ENCODE data around the gene RHOB. TPM values are rescaled to one million over a fixed set of nuclear protein-coding genes. Genes with fewer than 3 reads are reported as not detected.

RHOB gene
- total RNA-seq, 1 donor from 2014 or later, result 12.9 TPM

GRCh38 chr2:20440001-20440560 lies 6.8 kb upstream of the RHOB start:
- peaks cover 13% of the 10 kb centered on the region for H3K27me3 Mint-ChIP-seq
- no peaks in the 10 kb centered on the region for H3K4me1 Mint-ChIP-seq
- no peak overlapping the region for H3K27ac Mint-ChIP-seq
- CTCF ChIA-PET, result interaction anchor here (0.8 to 4.7 kb wide), 4 partner anchors 29 to 221 kb away, joined by 3 to 43 read pairs (median 7); no protein-coding TSS in a partner anchor
- no peaks in the 10 kb centered on the region for H3K9me3 Mint-ChIP-seq
- DNase-seq (no peak), ATAC-seq (ENCODE audit: low read depth) (no peak)
- no peaks in the 10 kb centered on the region for H3K36me3 Mint-ChIP-seq (ENCODE audit: low read depth)
- intact Hi-C loops (cut with micrococcal nuclease), result loop anchor here (10.0 kb wide), 1 partner anchor 1075 kb away; no protein-coding TSS in a partner anchor
- no peak for TF ChIP-seq CTCF (IDR thresholded peaks at IDR 0.05)
- no peak overlapping the region for H3K4me3 Mint-ChIP-seq
- POLR2A ChIA-PET, result no interaction called here

DNA sequence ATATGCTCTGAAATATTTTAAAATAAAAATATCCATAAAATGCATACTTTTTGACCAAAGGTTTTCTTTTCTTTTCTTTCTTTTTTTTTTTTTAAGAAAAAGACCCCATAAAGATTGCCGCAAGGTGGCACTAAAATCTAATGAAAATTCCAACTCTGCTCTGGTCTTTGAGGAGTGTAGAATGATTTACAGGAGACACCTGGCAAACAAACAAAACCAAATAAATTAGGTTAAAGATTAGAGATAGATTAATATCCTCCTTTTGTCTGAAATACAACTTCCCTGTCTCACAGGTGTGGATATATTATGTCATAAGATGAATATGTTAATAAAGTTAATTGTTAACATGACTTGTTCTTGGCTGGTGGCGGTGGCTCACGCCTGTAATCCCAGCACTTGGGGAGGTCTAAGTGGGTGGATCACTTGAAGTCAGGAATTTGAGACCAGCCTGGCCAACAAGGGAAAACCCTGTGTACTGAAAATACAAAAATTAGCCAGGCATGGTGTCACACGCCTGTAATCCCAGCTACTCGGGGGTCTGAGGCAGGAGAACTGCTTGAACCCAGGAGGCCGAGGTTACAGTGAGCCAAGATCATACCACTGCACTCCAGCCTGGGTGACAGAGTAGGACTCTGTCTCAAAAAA lies 3.5 kb upstream of the RHOB start:
- Mint-ChIP-seq H3K9me3 (no peaks in the 10 kb centered on the region), H3K27ac (no peak overlapping the region), H3K4me1 (peaks cover 9% of the 10 kb centered on the region), H3K36me3 (ENCODE audit: low read depth) (peaks cover 4% of the 10 kb centered on the region), H3K27me3 (peaks cover 6% of the 10 kb centered on the region), H3K4me3 (no peak overlapping the region)
- peak; percentile 21 for TF ChIP-seq CTCF (IDR thresholded peaks at IDR 0.05)
- intact Hi-C loops (cut with micrococcal nuclease), result loop anchor here (1.0 to 10.0 kb wide), 6 partner anchors 32 to 1079 kb away; partner anchors contain the start of gene PUM2
- ChIA-PET CTCF (interaction anchor here (1.4 to 2.4 kb wide), 5 partner anchors 152 to 218 kb away, joined by 4 to 52 read pairs (median 11); partner anchors contain the start of gene HS1BP3), POLR2A (interaction anchor here (1.3 to 2.3 kb wide), 2 partner anchors 200 to 208 kb away, joined by 5 to 8 read pairs; partner anchors contain the start of gene HS1BP3)
- DNase-seq, result no peak
- no peak for ATAC-seq (ENCODE audit: low read depth)

DNA sequence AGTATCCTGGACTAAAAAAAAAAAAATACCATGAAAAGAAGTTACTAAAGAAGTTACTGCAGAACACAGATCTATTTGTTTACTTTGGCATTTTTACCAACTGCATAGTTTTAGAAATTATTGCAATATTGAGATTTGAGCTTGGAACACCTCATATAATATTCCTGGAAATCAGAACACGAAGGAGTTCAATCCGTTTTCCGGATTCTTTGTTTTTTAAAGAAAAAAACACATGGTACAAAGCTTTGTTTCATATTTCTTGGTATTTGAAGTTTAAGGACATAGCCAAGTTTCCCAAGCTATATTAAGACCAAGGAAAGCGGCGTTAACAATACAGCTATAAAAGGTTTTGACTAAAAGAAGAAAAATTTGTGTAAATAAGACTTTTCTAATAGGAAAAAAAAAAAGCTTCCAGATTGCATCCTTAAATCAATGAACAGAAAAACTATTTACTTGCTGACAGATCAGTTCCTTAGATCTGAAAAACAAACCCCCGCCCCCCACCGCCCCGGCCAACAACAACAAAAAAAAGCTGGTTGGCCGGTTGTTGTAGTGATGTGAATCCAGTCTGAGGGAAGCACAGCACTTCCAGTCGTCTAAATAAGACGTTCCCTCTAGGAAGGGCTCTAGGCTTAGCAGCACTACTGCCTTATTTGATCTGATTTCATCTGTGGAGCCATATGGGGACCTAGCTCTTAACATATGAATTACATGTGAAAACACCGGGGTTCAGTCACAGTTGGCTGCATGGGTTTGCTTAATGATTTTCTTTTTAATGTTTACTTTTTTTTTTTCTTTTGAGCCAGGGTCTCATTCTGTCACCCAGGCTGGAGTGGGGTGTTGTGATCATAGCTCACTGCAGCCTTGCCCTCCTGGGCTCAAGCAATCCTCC lies 2.5 kb upstream of the RHOB start:
- no peak overlapping the region for H3K4me3 Mint-ChIP-seq
- intact Hi-C loops (cut with micrococcal nuclease), result loop anchor here (10.0 kb wide), 1 partner anchor 1080 kb away; no protein-coding TSS in a partner anchor
- peaks cover 2% of the 10 kb centered on the region for H3K27me3 Mint-ChIP-seq
- ChIA-PET POLR2A (interaction anchor here (0.7 to 2.3 kb wide), 4 partner anchors 15 to 207 kb away, joined by 3 to 8 read pairs (median 6); partner anchors contain the start of gene HS1BP3), CTCF (interaction anchor here (0.6 to 2.4 kb wide), 9 partner anchors 16 to 217 kb away, joined by 3 to 52 read pairs (median 4); partner anchors contain the start of gene HS1BP3)
- DNase-seq, result no peak
- H3K9me3 Mint-ChIP-seq, result no peaks in the 10 kb centered on the region
- peaks cover 4% of the 10 kb centered on the region for H3K36me3 Mint-ChIP-seq (ENCODE audit: low read depth)
- H3K4me1 Mint-ChIP-seq, result peaks cover 14% of the 10 kb centered on the region
- H3K27ac Mint-ChIP-seq, result no peak overlapping the region
- no peak for ATAC-seq (ENCODE audit: low read depth)
- TF ChIP-seq CTCF (IDR thresholded peaks at IDR 0.05), result no peak

- ATAC-seq (ENCODE audit: low read depth), result no peak
Measured at GRCh38 chr2:20444993-20445910, 1.6 kb upstream of the RHOB start.

More at GRCh38 chr2:20444993-20445910, 1.6 kb upstream of the RHOB start:
- Mint-ChIP-seq H3K27ac (no peak overlapping the region), H3K36me3 (ENCODE audit: low read depth) (peaks cover 4% of the 10 kb centered on the region), H3K9me3 (no peaks in the 10 kb centered on the region), H3K4me3 (no peak overlapping the region), H3K27me3 (peaks cover 2% of the 10 kb centered on the region), H3K4me1 (peaks cover 16% of the 10 kb centered on the region)
- POLR2A ChIA-PET, result interaction anchor here (0.6 to 5.8 kb wide), 7 partner anchors 15 to 205 kb away, joined by 3 to 86 read pairs (median 10); partner anchors contain the start of gene HS1BP3
- TF ChIP-seq CTCF (IDR thresholded peaks at IDR 0.05), result no peak
- CTCF ChIA-PET, result interaction anchor here (1.2 to 3.6 kb wide), 9 partner anchors 34 to 216 kb away, joined by 3 to 57 read pairs (median 11); partner anchors contain the start of gene HS1BP3
- intact Hi-C loops (cut with micrococcal nuclease), result loop anchor here (5.0 to 10.0 kb wide), 2 partner anchors 132 to 1080 kb away; no protein-coding TSS in a partner anchor
- no peak for DNase-seq
